ENCODE results near the gene SPNS1. TPM values are rescaled to one million over a fixed set of nuclear protein-coding genes. Genes with fewer than 3 reads are reported as not detected.

The SPNS1 gene
- total and polyA plus RNA-seq, 2 donors (not counting 1 experiment from before 2014, with no cell fraction given), result 36.4 to 47.6 TPM

DNA sequence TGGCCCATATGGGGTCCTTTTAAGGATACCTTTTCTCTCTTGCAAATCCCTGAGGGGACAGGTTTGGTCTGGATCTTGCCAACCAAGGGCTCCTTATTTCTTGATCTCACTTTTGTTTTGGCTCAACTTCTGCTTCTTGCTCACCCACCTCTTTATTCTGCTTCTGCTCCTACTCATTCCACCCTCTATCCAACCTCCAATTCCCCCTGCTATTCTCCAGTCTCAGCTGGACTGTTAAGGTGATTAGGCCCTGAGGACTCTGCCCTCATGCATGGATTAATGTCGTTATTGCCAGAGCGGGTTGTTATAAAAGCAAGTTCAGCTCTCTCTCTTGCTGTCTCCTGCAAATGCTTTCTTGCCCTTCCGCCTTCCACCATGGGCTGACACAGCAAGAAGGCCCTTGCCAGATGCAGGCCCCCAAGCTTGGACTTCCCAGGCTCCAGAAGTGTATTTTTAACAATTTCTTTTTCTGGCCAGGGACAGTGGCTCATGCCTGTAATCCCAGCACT lies 40.0 kb downstream of the SPNS1 start:
- Histone ChIP-seq H3K27ac (ENCODE audit: low read length in 2 of 2) (no peak overlapping the region), H3K36me3 (replicated peaks in 1 of 2; ENCODE audit: control extremely low read depth in 1 of 2, control insufficient read depth in 1 of 2, extremely low read depth in 1 of 2, insufficient read depth in 2 of 2, low read length in 1 of 2) (no peaks in the 10 kb centered on the region), H3K27me3 (replicated peaks in 1 of 4; ENCODE audit: control extremely low read depth in 1 of 4, control insufficient read depth in 3 of 4, insufficient read depth in 4 of 4, low read length in 3 of 4) (no peaks in the 10 kb centered on the region), H3K9ac (ENCODE audit: low read length) (no peak overlapping the region), H3K4me2 (replicated peaks; ENCODE audit: low read depth, low read length, poor library complexity, severe bottlenecking) (no peak overlapping the region), H3K79me2 (ENCODE audit: control insufficient read depth, insufficient read depth, low read length) (no peaks in the 10 kb centered on the region), H4K20me1 (ENCODE audit: control insufficient read depth, insufficient read depth, low read length, poor library complexity, severe bottlenecking) (no peaks in the 10 kb centered on the region), H3K4me1 (ENCODE audit: control insufficient read depth in 2 of 2, insufficient read depth in 2 of 2, low read length in 2 of 2) (no peaks in the 10 kb centered on the region), H3K4me3 (ENCODE audit: control extremely low read depth in 1 of 5, extremely low read depth in 1 of 5, insufficient read depth in 1 of 5, low read depth in 2 of 5, low read length in 4 of 5) (no peak overlapping the region), H3K9me3 (ENCODE audit: control extremely low read depth in 1 of 3, control insufficient read depth in 2 of 3, insufficient read depth in 1 of 3, low read length in 2 of 3) (no peaks in the 10 kb centered on the region), H2AFZ (ENCODE audit: insufficient read depth, low read depth, low read length, poor library complexity, severe bottlenecking) (no peak overlapping the region)
- H3K4me3 Mint-ChIP-seq, result no peak overlapping the region
- no peaks in the 10 kb centered on the region for H3K27me3 Mint-ChIP-seq
- TF ChIP-seq EZH2 (IDR thresholded peaks at IDR 0.05; ENCODE audit: borderline replicate concordance, insufficient read depth, low read depth, low read length, poor library complexity, severe bottlenecking), result no peak
- TF ChIP-seq, protein P1, sequence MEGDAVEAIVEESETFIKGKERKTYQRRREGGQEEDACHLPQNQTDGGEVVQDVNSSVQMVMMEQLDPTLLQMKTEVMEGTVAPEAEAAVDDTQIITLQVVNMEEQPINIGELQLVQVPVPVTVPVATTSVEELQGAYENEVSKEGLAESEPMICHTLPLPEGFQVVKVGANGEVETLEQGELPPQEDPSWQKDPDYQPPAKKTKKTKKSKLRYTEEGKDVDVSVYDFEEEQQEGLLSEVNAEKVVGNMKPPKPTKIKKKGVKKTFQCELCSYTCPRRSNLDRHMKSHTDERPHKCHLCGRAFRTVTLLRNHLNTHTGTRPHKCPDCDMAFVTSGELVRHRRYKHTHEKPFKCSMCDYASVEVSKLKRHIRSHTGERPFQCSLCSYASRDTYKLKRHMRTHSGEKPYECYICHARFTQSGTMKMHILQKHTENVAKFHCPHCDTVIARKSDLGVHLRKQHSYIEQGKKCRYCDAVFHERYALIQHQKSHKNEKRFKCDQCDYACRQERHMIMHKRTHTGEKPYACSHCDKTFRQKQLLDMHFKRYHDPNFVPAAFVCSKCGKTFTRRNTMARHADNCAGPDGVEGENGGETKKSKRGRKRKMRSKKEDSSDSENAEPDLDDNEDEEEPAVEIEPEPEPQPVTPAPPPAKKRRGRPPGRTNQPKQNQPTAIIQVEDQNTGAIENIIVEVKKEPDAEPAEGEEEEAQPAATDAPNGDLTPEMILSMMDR (IDR thresholded peaks at IDR 0.05), result no peak
- ChIA-PET CTCF (no interaction called here), POLR2A (no interaction called here)
- H3K9me3 Mint-ChIP-seq (ENCODE audit: insufficient read depth), result no peaks in the 10 kb centered on the region
- no peaks in the 10 kb centered on the region for H3K4me1 Mint-ChIP-seq
- DNase-seq (no peak), ATAC-seq (ENCODE audit: low read depth) (no peak)
- H3K27ac Mint-ChIP-seq, result no peak overlapping the region
- intact Hi-C loops (cut with micrococcal nuclease), result no loop called here
- 97% methylated on average over 3 of the region's 3 CpGs for whole genome bisulfite sequencing (ENCODE audit: insufficient coverage)

DNA sequence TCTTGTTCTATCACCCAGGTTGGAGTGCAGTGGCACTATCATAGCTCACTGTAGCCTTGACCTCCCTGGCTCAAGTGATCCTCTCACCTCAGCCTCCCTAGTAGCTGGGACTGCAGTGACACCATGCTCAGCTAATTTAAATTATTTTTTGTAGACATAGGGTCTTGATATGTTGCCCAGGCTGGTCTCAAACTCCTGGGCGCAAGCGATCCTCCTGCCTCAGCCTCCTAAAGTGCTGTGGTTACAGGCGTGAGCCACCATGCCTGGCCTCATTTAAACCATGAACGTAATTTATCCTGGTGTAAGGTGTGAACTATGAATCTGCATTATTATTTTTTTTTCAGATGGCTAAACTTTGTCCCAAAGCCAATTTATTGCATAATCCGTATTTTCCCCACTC lies 47.6 kb downstream of the SPNS1 start:
- Histone ChIP-seq H3K4me3 (ENCODE audit: control extremely low read depth in 1 of 5, extremely low read depth in 1 of 5, insufficient read depth in 1 of 5, low read depth in 2 of 5, low read length in 4 of 5) (no peak overlapping the region), H3K9me3 (ENCODE audit: control extremely low read depth in 1 of 3, control insufficient read depth in 2 of 3, insufficient read depth in 1 of 3, low read length in 2 of 3) (no peaks in the 10 kb centered on the region), H4K20me1 (ENCODE audit: control insufficient read depth, insufficient read depth, low read length, poor library complexity, severe bottlenecking) (no peaks in the 10 kb centered on the region), H3K4me2 (replicated peaks; ENCODE audit: low read depth, low read length, poor library complexity, severe bottlenecking) (no peak overlapping the region), H3K4me1 (ENCODE audit: control insufficient read depth in 2 of 2, insufficient read depth in 2 of 2, low read length in 2 of 2) (no peaks in the 10 kb centered on the region), H3K36me3 (replicated peaks in 1 of 2; ENCODE audit: control extremely low read depth in 1 of 2, control insufficient read depth in 1 of 2, extremely low read depth in 1 of 2, insufficient read depth in 2 of 2, low read length in 1 of 2) (no peaks in the 10 kb centered on the region), H3K27me3 (replicated peaks in 1 of 4; ENCODE audit: control extremely low read depth in 1 of 4, control insufficient read depth in 3 of 4, insufficient read depth in 4 of 4, low read length in 3 of 4) (peaks cover 0 to 13% (median 2%) of the 10 kb centered on the region in 4 experiments), H3K79me2 (ENCODE audit: control insufficient read depth, insufficient read depth, low read length) (no peaks in the 10 kb centered on the region), H3K9ac (ENCODE audit: low read length) (no peak overlapping the region), H3K27ac (ENCODE audit: low read length in 2 of 2) (no peak overlapping the region), H2AFZ (ENCODE audit: insufficient read depth, low read depth, low read length, poor library complexity, severe bottlenecking) (no peak overlapping the region)
- Mint-ChIP-seq H3K4me1 (no peaks in the 10 kb centered on the region), H3K27me3 (peaks cover 23% of the 10 kb centered on the region), H3K4me3 (no peak overlapping the region), H3K27ac (no peak overlapping the region), H3K9me3 (ENCODE audit: insufficient read depth) (no peaks in the 10 kb centered on the region)
- DNase-seq, result no peak
- no CpG with 5 or more reads among the region's 5 CpGs for WGBS (ENCODE audit: insufficient coverage)
- ATAC-seq (ENCODE audit: low read depth), result no peak
- intact Hi-C loops (cut with micrococcal nuclease), result no loop called here
- ChIA-PET CTCF (no interaction called here), POLR2A (no interaction called here)
- TF ChIP-seq, protein P1 (IDR thresholded peaks at IDR 0.05), result no peak
- no peak for TF ChIP-seq EZH2 (IDR thresholded peaks at IDR 0.05; ENCODE audit: borderline replicate concordance, insufficient read depth, low read depth, low read length, poor library complexity, severe bottlenecking)
